Loucy (cell line): ENCODE data around the gene JAM3.

Experiments
- H2AFZ ChIP-seq: fragments of 200-600 bp; sonication (generic); 2 replicates; pipeline ENCODE4 v1.6.0; 2016; ENCODE audit warnings: antibody characterized with exemption, mild to moderate bottlenecking, low read length, moderate library complexity
- H3F3A ChIP-seq: fragments of 200-600 bp; 2 replicates; pipeline ENCODE4 v1.6.0; 2016; ENCODE audit warnings: antibody characterized with exemption, low read depth, mild to moderate bottlenecking
- H3K27me3 ChIP-seq: fragments of 200-600 bp; sonication (generic); 2 replicates; pipeline ENCODE4 v1.6.1; 2014; ENCODE audit warnings: low read length, mild to moderate bottlenecking; ENCODE audit not compliant: insufficient read depth, poor library complexity, severe bottlenecking
- H3K36me3 ChIP-seq: fragments of 200-600 bp; sonication (generic); 2 replicates; pipeline ENCODE4 v1.6.1; 2016; ENCODE audit warnings: low read length; ENCODE audit not compliant: insufficient read depth
- H3K4me1 ChIP-seq: fragments of 200-600 bp; sonication (generic); 2 replicates; pipeline ENCODE4 v1.5.1; 2014; ENCODE audit warnings: low read length, mild to moderate bottlenecking; ENCODE audit not compliant: insufficient read depth, poor library complexity, severe bottlenecking
- H3K4me2 ChIP-seq: fragments of 200-600 bp; sonication (generic); 2 replicates; pipeline ENCODE4 v1.6.0; 2014; ENCODE audit warnings: antibody characterized with exemption, low read length, low read depth, mild to moderate bottlenecking; ENCODE audit not compliant: poor library complexity, severe bottlenecking
- H3K4me3 ChIP-seq: fragments of 200-600 bp; sonication (generic); 2 replicates; pipeline ENCODE4 v1.5.1; 2014; ENCODE audit warnings: low read length, mild to moderate bottlenecking, mixed read lengths; ENCODE audit not compliant: poor library complexity, severe bottlenecking
- H3K79me2 ChIP-seq: fragments of 200-600 bp; sonication (generic); 2 replicates; pipeline ENCODE4 v1.6.1; 2014; ENCODE audit warnings: low read length; ENCODE audit not compliant: insufficient read depth
- H3K9ac ChIP-seq: fragments of 200-600 bp; sonication (generic); 2 replicates; pipeline ENCODE4 v1.6.0; 2014; ENCODE audit warnings: mild to moderate bottlenecking, low read depth, low read length, moderate library complexity; ENCODE audit not compliant: poor library complexity, severe bottlenecking
- H3K9me2 ChIP-seq: fragments of 200-600 bp; sonication (generic); replicated peaks from 2 replicates; pipeline ENCODE4 v1.6.1; 2016; ENCODE audit warnings: low read depth, low read length, mixed read lengths
- H3K9me3 ChIP-seq: fragments of 200-600 bp; sonication (generic); 2 replicates; pipeline ENCODE4 v1.6.1; 2014; ENCODE audit warnings: mild to moderate bottlenecking, antibody characterized with exemption, low read length, low read depth; ENCODE audit not compliant: insufficient read depth
- H4K20me1 ChIP-seq: fragments of 200-600 bp; sonication (generic); 2 replicates; pipeline ENCODE4 v1.6.0; 2014; ENCODE audit warnings: antibody characterized with exemption, low read length, mild to moderate bottlenecking; ENCODE audit not compliant: insufficient read depth, poor library complexity, severe bottlenecking
- EZH2phosphoT487 ChIP-seq: fragments of 200-600 bp; IDR thresholded peaks from 2 replicates; pipeline ENCODE4 v1.6.1; 2018; ENCODE audit warnings: antibody characterized with exemption, mild to moderate bottlenecking, moderate library complexity, borderline replicate concordance
- TF ChIP-seq, protein P1 (sequence below): fragments of 200-600 bp; sonication (generic); conservative IDR thresholded peaks from 2 replicates; pipeline ENCODE4 v1.5.1; 2014; ENCODE audit warnings: mild to moderate bottlenecking, antibody characterized with exemption, low read length

JAM3 gene

DNA sequence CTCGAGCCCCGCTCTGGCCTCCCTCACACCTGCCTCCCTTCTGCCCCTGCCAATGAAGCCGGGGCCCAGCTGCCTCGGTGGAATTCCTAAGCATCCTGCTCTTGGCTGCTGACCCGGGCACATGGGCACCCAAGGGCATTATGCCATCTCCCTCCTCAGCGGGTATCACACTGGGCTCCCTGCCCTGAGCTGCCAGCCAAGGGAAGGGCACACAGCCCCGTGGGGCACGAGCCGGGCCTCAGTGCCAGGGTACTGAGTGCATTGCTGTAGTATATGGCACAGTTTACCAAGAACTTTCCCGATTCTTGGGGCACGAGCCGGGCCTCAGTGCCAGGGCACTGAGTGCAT lies 43.8 kb upstream of the JAM3 start:
- no peaks in the 10 kb centered on the region for H3K79me2 ChIP-seq
- H3K4me3 ChIP-seq = no peak overlapping the region
- no peaks in the 10 kb centered on the region for H4K20me1 ChIP-seq
- no peak overlapping the region for H3K9ac ChIP-seq
- H3K27me3 ChIP-seq = no peaks in the 10 kb centered on the region
- TF ChIP-seq, protein P1, sequence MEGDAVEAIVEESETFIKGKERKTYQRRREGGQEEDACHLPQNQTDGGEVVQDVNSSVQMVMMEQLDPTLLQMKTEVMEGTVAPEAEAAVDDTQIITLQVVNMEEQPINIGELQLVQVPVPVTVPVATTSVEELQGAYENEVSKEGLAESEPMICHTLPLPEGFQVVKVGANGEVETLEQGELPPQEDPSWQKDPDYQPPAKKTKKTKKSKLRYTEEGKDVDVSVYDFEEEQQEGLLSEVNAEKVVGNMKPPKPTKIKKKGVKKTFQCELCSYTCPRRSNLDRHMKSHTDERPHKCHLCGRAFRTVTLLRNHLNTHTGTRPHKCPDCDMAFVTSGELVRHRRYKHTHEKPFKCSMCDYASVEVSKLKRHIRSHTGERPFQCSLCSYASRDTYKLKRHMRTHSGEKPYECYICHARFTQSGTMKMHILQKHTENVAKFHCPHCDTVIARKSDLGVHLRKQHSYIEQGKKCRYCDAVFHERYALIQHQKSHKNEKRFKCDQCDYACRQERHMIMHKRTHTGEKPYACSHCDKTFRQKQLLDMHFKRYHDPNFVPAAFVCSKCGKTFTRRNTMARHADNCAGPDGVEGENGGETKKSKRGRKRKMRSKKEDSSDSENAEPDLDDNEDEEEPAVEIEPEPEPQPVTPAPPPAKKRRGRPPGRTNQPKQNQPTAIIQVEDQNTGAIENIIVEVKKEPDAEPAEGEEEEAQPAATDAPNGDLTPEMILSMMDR = no peak
- no peak for TF ChIP-seq EZH2phosphoT487
- no peaks in the 10 kb centered on the region for H3F3A ChIP-seq
- H3K4me1 ChIP-seq = no peaks in the 10 kb centered on the region
- no peaks in the 10 kb centered on the region for H3K9me3 ChIP-seq
- no peaks in the 10 kb centered on the region for H3K9me2 ChIP-seq
- H3K36me3 ChIP-seq = no peaks in the 10 kb centered on the region
- H2AFZ ChIP-seq = no peak overlapping the region
- H3K4me2 ChIP-seq = no peak overlapping the region

DNA sequence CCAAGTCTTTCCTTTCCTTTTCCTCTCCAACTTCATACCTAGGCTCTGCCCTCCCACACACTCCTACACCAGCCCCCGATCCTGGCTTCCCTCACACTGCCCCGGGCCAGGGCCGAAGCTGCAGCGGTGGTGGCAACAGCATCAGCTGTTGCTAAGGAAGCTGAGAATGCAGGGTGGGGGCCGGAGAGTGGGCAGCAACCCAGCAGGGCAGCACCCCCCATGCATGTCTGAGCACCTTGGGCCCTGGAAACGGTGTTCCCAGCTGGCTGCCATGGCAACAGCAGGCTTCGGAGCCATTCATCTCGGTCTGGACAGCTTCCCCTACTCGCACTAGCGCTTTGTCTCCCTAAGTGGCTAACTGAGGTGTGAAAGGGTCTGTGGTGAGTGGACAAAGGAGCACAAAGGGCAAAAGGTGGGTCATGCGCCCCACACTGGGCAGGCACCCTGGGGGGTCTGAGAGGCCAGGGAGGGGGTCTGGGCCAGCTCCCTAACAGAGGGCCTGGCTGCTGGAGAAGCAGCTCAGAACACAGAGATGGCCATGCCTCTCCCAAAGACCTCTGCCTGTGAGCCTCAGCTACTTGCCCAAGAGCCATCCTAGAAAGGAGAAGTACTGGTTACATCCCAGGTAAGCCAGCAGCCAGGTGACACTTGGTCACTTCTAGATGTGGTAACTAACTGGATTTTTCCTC lies 42.1 kb upstream of the JAM3 start:
- Histone ChIP-seq H3K9ac (no peak overlapping the region), H2AFZ (no peak overlapping the region), H3K79me2 (no peaks in the 10 kb centered on the region), H3K4me1 (no peaks in the 10 kb centered on the region), H3K9me3 (no peaks in the 10 kb centered on the region), H3K9me2 (no peaks in the 10 kb centered on the region), H3F3A (no peaks in the 10 kb centered on the region), H3K4me3 (no peak overlapping the region), H3K4me2 (no peak overlapping the region), H3K27me3 (no peaks in the 10 kb centered on the region), H3K36me3 (no peaks in the 10 kb centered on the region), H4K20me1 (no peaks in the 10 kb centered on the region)
- no peak for TF ChIP-seq EZH2phosphoT487
- TF ChIP-seq, protein P1 = no peak

DNA sequence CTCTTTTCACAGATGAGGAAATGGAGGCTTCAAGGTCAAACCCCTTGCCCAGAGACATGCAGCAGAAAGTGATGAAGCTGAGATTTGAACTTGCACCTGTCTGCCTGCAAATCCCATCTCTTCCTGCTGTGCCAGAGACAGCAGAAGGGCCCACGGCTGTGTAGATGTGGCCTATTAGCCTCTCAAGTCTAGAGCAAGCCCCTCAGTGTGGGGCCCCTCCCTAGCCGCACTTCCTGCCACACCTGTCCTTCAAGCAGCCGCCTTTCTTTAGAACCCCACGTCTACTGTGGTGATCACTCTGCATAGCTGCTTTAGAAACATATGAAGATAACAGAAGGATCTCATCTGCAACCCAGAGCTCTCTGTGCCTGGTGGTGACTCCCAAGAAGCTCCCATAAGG lies 41.2 kb upstream of the JAM3 start:
- Histone ChIP-seq H2AFZ (no peak overlapping the region), H3K4me2 (no peak overlapping the region), H3K9me3 (no peaks in the 10 kb centered on the region), H4K20me1 (no peaks in the 10 kb centered on the region), H3K27me3 (no peaks in the 10 kb centered on the region), H3K4me3 (no peak overlapping the region), H3K9me2 (no peaks in the 10 kb centered on the region), H3K4me1 (no peaks in the 10 kb centered on the region), H3K9ac (no peak overlapping the region), H3K36me3 (no peaks in the 10 kb centered on the region), H3F3A (no peaks in the 10 kb centered on the region), H3K79me2 (no peaks in the 10 kb centered on the region)
- TF ChIP-seq, protein P1 = no peak
